Stimulated activated CD4-positive, alpha-beta T cell treated with anti-CD3 and anti-CD28 coated beads, Interleukin-2, amount 100 ng/mL, for 48 hours (primary cell): ENCODE data around the gene CEP104.

Experiments used
- DNase-seq, 2 donors: peaks; one replicate each; pipeline ENCODE4 v3.0.0-alpha.2; 2020

Gene CEP104

DNA sequence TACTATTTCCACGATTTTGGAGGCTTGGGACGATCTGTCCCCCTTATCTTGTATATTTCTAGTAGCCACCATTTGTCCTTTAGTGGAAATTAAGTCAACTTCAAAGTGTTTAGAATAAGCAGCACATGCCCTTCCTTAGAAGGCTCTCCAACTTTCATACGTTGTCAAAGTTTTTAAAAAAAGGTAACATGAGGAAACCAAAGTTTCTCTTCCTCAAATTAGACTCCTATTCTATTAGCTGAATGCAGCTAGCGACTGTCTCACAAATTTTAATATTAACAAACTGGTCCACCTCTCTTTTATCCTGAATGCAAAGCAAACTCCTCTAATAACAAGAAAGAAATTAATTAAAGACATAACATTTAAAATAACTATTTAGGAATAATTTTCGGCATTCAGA lies 36.2 kb upstream of the CEP104 start:
- DNase-seq: no peak

GRCh38 chr1:3892748-3893147 lies 35.7 kb upstream of the CEP104 start:
- DNase-seq: no peak

- no peak for DNase-seq
Measured at GRCh38 chr1:3891329-3891865, 34.4 kb upstream of the CEP104 start.

GRCh38 chr1:3890389-3891328 lies 33.6 kb upstream of the CEP104 start:
- DNase-seq: no peak

DNA sequence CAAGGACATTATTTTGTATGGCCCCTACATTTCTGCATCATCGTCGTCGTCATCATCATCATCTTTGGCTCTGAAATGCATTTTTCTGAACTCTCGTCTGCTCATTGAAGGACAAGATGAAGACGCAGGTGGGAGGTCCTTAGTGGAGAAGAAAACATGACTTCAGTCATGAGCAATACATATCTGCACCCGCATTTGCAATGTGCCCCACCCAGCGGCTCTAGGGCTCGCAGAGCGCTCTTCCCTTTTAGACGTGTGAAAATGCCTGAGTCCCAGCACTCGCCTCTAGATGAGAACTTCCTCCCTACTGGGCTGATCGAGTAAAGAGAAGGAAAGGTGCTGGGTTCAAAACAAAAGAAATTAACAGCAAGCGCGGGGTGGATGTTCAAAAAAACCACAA lies 32.9 kb upstream of the CEP104 start:
- no peak for DNase-seq

DNA sequence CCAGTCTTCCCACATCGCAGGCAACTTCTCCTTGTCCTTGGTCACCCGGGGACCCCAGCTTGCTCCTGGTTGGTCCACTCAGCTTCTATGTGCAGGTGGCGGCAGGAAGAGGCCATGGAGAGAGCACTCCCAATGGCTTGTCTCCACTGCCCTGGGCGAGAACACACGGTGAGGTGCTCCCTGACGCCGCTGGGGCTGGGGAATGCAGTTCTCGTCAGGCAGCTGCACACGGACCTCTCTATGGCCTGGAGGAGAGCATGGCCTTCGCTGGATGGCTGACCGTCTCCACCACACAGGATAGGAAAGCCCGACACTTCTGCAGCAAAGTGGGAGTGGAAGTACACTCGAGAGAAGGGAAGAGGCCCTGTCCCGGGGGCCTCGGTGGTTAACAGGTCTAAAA lies 31.3 kb upstream of the CEP104 start:
- no peak for DNase-seq

GRCh38 chr1:3886691-3887090 lies 29.7 kb upstream of the CEP104 start:
- DNase-seq: no peak

DNA sequence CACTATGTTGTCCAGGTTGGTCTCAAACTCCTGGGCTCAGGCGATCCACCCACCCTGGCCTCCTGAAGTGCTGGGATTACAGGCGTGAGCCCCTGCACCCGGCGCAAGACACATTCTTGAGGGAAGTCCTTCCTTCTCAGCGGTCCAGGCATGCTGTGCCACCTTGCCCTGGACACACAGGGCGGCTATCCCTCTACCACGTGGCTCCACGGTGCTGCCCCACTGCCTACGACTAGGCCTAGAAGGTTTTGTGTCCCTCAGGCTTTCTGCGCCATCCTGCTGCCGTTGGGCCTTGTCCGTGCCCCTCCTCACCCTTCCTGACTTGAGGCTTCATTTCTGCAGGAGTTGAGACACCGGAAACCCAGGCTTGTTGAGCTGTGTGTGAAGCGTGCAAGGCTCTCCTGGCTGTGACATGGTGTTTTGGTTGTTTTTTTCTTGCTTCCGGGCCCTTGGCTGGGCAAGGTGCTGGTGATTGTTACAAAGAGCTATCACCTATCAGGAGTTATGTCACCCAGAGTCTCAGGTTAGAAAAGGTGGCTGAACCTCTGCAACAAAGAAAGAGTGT lies 29.2 kb upstream of the CEP104 start:
- no peak for DNase-seq

GRCh38 chr1:3885611-3886010 lies 28.6 kb upstream of the CEP104 start:
- no peak for DNase-seq

GRCh38 chr1:3884966-3885365 lies 28.0 kb upstream of the CEP104 start:
- DNase-seq: no peak

DNA sequence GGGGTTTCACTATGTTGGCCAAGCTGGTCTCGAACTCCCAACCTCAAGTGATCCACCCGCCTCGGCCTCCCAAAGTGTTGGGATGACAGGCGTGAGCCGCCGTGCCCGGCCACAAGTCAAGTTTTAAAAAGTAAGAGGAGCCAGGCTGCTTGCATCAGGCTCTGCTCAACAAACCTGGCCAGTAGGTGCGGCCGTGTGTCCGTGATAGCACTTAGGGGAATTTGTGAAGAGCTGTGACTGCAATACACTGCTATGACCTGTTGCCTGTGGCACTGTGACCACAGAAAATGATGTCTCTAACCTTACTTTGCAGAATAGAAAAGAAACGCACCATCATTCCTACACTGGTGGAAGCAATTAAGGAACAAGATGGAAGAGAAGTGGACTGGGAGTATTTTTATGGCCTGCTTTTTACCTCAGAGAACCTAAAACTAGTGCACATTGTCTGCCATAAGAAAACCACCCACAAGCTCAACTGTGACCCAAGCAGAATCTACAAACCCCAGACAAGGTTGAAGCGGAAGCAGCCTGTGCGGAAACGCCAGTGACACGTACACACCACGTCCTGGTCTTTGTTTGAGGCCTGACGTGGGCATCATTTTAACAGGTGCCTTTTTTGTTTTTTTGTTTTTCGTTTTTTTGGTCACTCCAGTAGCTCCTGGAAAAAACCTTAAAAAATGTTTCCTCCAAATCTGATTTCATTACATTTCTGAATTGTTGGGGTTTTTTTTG lies 26.3 kb upstream of the CEP104 start:
- DNase-seq: no peak

DNA sequence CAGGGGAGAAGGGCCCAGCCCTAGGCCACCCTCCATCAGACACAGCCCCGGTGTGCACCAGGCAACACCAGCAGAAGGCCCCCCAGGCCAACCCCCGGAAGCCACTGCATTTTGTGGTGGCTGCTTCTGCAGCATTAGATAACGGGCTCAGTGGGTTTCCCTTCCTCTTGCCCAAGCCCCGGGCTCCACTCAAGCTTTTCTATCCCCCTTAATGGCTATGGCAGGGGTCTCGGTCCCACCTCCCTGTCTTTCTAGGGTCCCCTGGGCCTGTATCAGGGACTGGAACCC lies 24.1 kb upstream of the CEP104 start:
- DNase-seq: no peak

DNA sequence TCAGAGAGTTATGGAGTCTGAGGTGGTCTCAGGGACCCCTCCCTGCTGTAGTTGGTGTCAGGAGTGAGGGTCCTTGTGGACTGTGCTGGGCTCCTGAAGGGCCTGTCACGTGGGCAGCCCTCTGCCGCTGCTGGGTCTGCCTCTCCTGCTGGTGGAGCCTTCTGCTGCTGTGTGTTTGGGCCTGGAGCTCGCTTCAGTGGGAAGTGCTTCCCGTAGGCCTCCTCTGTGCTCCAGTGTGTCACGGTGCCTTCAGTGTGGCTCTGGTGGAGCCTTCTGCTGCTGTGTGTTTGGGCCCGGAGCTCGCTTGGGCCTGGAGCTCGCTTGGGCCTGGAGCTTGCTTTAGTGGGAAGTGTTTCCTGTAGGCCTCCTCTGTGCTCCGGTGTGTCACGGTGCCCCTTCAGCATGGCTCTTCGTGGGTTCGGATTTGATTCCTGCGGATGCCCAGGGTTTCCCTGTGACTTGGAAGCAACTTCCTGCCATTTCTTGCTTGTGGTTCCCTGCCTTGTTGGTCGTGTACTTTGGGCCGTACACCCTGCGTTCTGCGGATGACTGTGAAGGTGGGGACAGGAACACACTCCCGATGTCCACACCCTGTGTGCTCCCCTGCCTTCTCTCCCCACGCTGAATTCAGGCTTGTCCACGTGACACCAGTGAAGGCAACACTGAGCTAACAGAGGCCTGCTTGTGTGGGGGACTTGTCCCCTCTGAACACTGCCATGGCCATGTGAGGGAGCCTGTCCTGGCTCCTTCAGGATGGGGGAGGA lies 23.6 kb upstream of the CEP104 start:
- DNase-seq: no peak

GRCh38 chr1:3879787-3880428 lies 22.9 kb upstream of the CEP104 start:
- DNase-seq: no peak

DNA sequence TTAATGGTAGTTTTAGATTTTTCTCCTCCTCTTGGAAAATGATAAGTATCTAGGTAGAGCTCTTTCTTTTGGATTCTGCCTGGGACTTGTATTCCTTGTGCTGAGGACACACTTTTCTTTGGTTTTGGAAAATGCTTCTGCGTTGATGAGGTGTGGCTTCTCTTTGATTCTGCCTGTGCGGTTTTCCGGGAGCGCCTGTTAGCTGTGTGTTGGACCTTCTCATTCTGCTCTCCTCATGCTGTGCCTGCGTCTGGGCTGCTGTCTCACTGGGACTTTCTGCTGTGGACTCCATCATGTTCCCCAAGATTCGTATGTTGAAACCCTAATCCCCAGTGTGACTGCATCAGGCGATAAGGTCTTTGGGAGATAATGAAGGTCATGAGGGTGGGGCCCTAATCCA lies 22.1 kb upstream of the CEP104 start:
- no peak for DNase-seq

DNA sequence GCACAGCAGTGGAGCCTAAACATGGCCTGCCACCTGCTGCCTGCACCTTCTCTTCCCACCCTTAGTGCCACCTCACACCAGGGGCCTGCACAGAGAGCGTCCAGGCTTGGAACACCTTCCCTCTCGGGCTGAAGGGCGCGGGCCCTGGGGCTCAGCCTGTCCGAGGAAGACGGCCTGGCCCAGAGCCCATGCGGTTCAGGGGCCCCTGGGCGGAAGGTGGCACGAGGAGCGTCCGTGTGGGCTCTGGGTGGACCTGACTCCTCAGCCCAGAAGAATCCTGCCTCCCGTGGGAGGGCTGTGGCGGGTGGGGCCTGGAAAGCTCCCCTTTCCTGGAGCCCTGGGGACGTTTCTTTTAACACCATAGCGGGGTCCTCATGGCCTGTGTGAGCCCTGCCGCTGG lies 19.7 kb upstream of the CEP104 start:
- no peak for DNase-seq

GRCh38 chr1:3874736-3875135 lies 17.7 kb upstream of the CEP104 start:
- no peak for DNase-seq

DNA sequence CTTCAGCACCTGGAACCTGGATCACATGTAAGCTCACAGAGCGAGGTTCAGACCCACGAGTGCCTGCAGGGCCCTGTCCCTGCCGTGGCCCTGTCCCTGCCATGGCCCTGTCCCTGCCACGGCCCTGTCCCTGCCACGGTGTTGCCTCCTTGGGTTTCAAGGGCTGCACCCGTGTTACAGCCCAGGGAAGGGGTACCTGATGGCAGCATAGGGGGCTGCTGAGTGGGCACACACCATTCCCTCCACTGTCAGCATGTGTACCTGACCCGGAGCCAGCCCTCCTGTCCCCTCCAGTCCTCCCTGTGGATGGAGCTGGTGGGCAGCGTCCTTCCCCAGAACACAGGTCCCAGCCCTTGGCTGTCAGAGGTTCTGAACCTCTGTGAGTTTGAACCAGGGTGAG lies 15.5 kb upstream of the CEP104 start:
- DNase-seq: no peak

DNA sequence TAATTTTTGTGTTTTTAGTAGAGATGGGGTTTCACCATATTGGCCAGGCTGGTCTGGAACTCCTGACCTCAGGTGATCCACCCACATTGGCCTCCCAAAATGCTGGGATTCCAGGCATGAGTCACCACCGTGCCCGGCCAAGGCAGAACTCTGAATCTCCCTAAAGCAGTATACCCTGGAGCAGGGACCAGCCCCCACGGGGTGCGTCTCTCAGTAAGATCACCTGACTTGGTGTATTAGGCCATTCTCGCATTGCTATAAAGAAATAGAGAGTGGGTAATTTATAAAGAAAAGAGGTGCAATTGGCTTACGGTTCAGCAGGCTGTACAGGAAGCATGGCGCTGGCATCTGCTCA lies 14.4 kb upstream of the CEP104 start:
- DNase-seq: no peak

DNA sequence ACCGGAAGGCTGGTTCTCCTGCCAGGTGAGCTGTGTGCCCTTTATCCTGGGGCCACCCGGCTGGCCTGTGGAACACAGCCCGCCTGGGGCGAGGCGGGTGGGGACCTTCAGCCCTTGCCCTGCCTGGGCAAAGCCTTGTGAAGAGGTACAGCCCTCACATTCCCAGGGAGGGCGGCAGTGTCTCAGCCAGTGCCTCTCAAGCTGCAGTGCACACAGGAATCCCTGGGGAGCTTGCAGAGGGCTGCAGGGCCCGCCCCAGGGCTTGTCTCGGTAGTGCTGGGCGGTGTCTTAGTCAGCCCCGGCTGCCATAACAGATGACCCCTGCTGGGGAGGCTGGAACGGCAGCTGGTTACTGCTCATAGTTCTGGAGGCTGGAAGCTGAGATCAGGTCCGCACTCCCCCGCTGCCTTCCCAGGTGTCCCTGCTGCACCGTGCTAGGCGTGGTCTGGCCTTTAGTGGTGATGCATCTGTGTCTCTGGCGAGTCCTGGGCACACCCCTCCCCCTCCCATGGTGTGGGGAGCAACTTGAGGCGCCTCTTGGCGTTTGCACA lies 12.8 kb upstream of the CEP104 start:
- DNase-seq: no peak

GRCh38 chr1:3868464-3869006 lies 11.5 kb upstream of the CEP104 start:
- DNase-seq: no peak

GRCh38 chr1:3865606-3866160 lies 8.7 kb upstream of the CEP104 start:
- DNase-seq: no peak
